ENCODE results near the gene INSIG1.

The INSIG1 gene

GRCh38 chr7:155348806-155349205 lies 51.1 kb downstream of the INSIG1 start:
- DNase-seq (ENCODE audit: low read depth in 1 of 2, low spot score in 1 of 2), result no peak

GRCh38 chr7:155349601-155350331 lies 52.1 kb downstream of the INSIG1 start:
- no peak for DNase-seq (ENCODE audit: low read depth in 1 of 2, low spot score in 1 of 2)

- no peak for DNase-seq (ENCODE audit: low read depth in 1 of 2, low spot score in 1 of 2)
These were observed 53.6 kb downstream of the INSIG1 start for GRCh38 chr7:155351120-155351870.

- no peak for DNase-seq (ENCODE audit: low read depth in 1 of 2, low spot score in 1 of 2)
These were observed 54.5 kb downstream of the INSIG1 start for GRCh38 chr7:155352076-155352752.

- DNase-seq (ENCODE audit: low read depth in 1 of 2, low spot score in 1 of 2), result no peak
These were observed 55.1 kb downstream of the INSIG1 start for GRCh38 chr7:155352753-155353115.

- no peak for DNase-seq (ENCODE audit: low read depth in 1 of 2, low spot score in 1 of 2)
These were observed 55.7 kb downstream of the INSIG1 start for GRCh38 chr7:155353256-155353897.

- no peak for DNase-seq (ENCODE audit: low read depth in 1 of 2, low spot score in 1 of 2)
These were observed 56.8 kb downstream of the INSIG1 start for GRCh38 chr7:155354371-155355048.

GRCh38 chr7:155355176-155355575 lies 57.5 kb downstream of the INSIG1 start:
- DNase-seq (ENCODE audit: low read depth in 1 of 2, low spot score in 1 of 2), result no peak

GRCh38 chr7:155355745-155356144 lies 58.1 kb downstream of the INSIG1 start:
- no peak for DNase-seq (ENCODE audit: low read depth in 1 of 2, low spot score in 1 of 2)

GRCh38 chr7:155356323-155357105 lies 58.8 kb downstream of the INSIG1 start:
- no peak for DNase-seq (ENCODE audit: low read depth in 1 of 2, low spot score in 1 of 2)

- DNase-seq (ENCODE audit: low read depth in 1 of 2, low spot score in 1 of 2), result no peak
These were observed 59.9 kb downstream of the INSIG1 start for GRCh38 chr7:155357573-155358041.

- no peak for DNase-seq (ENCODE audit: low read depth in 1 of 2, low spot score in 1 of 2)
These were observed 60.6 kb downstream of the INSIG1 start for GRCh38 chr7:155358066-155358947.

- DNase-seq (ENCODE audit: low read depth in 1 of 2, low spot score in 1 of 2), result no peak
These were observed 61.5 kb downstream of the INSIG1 start for GRCh38 chr7:155358948-155359712.

Data from activated T-helper 1 cell treated with anti-CD3 and anti-CD28 coated beads, Interleukin-2, amount 50 U/mL, for 16 hours (primary cell).